Breast epithelium (tissue), 4 donors: ENCODE measurements around the gene BRD3. TPM values are rescaled to one million over a fixed set of nuclear protein-coding genes. Genes with fewer than 3 reads are reported as not detected.

Experiments
- DNase-seq, 2 donors: peaks; one replicate each; pipeline ENCODE4 v3.0.0-alpha.2; 2019; ENCODE audit warnings: low spot score in 2 of 2
- H3K27ac ChIP-seq, 2 donors: fragments of 200-600 bp; sonication (generic) in 1 of 2; one replicate each; pipeline ENCODE4 v1.5.1; 2016 to 2019; ENCODE audit warnings: mild to moderate bottlenecking in 1 of 2
- H3K27me3 ChIP-seq, 2 donors: fragments of 200-600 bp; sonication (generic) in 1 of 2; one replicate each; pipeline versions ENCODE4 v1.5.1 to v1.6.0; 2017 to 2019; ENCODE audit warnings: control low read depth in 1 of 2, mild to moderate bottlenecking in 1 of 2
- H3K36me3 ChIP-seq: fragments of 200-600 bp; one replicate; pipeline ENCODE4 v1.5.1; 2019
- H3K4me1 ChIP-seq, 2 donors: fragments of 200-600 bp; sonication (generic); one replicate each; pipeline ENCODE4 v1.5.1; 2016 to 2019; ENCODE audit warnings: control low read depth in 1 of 2
- H3K4me3 ChIP-seq, 3 donors: fragments of 200-600 bp; sonication (generic); 1 replicate in 2 of 3; 2 replicates in 1 of 3; pipeline ENCODE4 v1.5.1; 2016 to 2019; ENCODE audit warnings: mild to moderate bottlenecking in 3 of 3, moderate library complexity in 2 of 3
- H3K9me3 ChIP-seq, 2 donors: fragments of 200-600 bp; sonication (generic) in 1 of 2; one replicate each; pipeline ENCODE4 v1.5.1; 2016 to 2019; ENCODE audit warnings: control low read depth in 1 of 2
- POLR2A ChIP-seq: fragments of 450-650 bp; IDR thresholded peaks from one replicate; pipeline ENCODE4 v1.6.1; 2016; ENCODE audit warnings: antibody characterized with exemption, mild to moderate bottlenecking, moderate library complexity
- POLR2AphosphoS5 ChIP-seq, 3 donors: sonication (generic); formaldehyde crosslinking; IDR thresholded peaks; one replicate each; pipeline ENCODE4 v1.6.1; 2017; ENCODE audit warnings: antibody characterized with exemption in 3 of 3
- intact Hi-C: fragments of 100-400 bp; cut with DNase I; formaldehyde crosslinking; loops from one replicate; pipeline ENCODE4 v1.15.1; 2023; ENCODE audit warnings: low total_unique reads
- total RNA-seq, 3 donors: library from RNA; depleted of rRNA; stranded (reverse); fragments of >200 nt; gene quantifications; one replicate each; pipeline ENCODE4 v1.1.0, GENCODE V29; 2016
- TF ChIP-seq, protein P1 (sequence below), 3 donors: fragments of 450-650 bp; IDR thresholded peaks; one replicate each; pipeline ENCODE4 v1.5.1; 2016 to 2017; ENCODE audit warnings: antibody characterized with exemption in 3 of 3, mild to moderate bottlenecking in 3 of 3, moderate library complexity in 3 of 3

The BRD3 gene
- total RNA-seq, 3 donors from 2014 or later, result 21.6 to 26.2 (median 24.6) TPM

DNA sequence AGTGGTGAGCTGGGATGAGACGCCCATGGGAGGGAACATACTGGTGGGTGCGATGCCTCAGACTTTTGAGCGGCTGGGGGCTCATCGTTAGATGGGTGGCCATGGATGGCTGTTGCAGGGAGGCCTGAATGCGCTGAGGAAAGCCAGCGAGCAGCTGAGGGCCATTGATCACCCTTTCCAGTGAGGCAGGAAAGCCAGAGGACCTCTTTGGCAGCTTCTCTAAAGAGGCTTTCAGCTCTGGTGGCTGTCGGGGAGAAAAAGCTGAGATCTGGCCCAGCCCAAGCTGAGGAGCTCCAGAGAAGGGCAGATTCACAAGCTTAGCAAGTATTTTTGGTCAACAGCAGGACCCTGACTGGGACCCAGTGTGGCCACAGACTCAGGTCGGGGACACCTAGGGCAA lies 62.4 kb downstream of the BRD3 start:
- H3K27me3 ChIP-seq, result no peaks in the 10 kb centered on the region
- H3K4me1 ChIP-seq, result no peaks in the 10 kb centered on the region
- no peak overlapping the region for H3K27ac ChIP-seq
- intact Hi-C loops, result no loop called here
- TF ChIP-seq POLR2A (no peak), POLR2AphosphoS5 (IDR thresholded peaks at IDR 0.05) (no peak)
- TF ChIP-seq, protein P1, sequence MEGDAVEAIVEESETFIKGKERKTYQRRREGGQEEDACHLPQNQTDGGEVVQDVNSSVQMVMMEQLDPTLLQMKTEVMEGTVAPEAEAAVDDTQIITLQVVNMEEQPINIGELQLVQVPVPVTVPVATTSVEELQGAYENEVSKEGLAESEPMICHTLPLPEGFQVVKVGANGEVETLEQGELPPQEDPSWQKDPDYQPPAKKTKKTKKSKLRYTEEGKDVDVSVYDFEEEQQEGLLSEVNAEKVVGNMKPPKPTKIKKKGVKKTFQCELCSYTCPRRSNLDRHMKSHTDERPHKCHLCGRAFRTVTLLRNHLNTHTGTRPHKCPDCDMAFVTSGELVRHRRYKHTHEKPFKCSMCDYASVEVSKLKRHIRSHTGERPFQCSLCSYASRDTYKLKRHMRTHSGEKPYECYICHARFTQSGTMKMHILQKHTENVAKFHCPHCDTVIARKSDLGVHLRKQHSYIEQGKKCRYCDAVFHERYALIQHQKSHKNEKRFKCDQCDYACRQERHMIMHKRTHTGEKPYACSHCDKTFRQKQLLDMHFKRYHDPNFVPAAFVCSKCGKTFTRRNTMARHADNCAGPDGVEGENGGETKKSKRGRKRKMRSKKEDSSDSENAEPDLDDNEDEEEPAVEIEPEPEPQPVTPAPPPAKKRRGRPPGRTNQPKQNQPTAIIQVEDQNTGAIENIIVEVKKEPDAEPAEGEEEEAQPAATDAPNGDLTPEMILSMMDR (IDR thresholded peaks at IDR 0.05), result no peak
- H3K36me3 ChIP-seq, result no peaks in the 10 kb centered on the region
- DNase-seq, result no peak
- no peaks in the 10 kb centered on the region for H3K9me3 ChIP-seq
- no peak overlapping the region for H3K4me3 ChIP-seq

DNA sequence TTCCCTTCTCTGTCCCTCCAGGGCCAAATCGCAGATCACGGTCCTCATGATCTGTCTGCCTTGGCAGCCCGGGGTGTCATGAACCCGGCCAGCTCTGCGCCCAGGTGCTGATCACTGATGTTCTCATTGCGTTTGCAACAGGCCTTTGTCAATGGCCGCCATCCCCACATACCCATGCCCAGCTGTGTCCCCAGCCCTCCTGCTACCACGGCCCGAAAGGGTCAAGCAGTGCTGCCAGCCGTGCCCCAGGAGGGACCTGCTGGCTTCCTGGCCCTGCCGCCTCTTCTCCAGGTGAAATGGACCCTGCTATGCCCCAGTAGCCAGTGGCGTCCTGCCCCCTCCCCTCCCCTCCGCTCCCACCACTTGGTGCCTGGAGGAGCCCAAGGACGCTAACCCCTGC lies 62.9 kb downstream of the BRD3 start:
- no peak overlapping the region for H3K4me3 ChIP-seq
- no peaks in the 10 kb centered on the region for H3K36me3 ChIP-seq
- H3K9me3 ChIP-seq, result no peaks in the 10 kb centered on the region
- H3K4me1 ChIP-seq, result no peaks in the 10 kb centered on the region
- DNase-seq, result no peak
- no peak for TF ChIP-seq POLR2AphosphoS5 (IDR thresholded peaks at IDR 0.05)
- TF ChIP-seq, protein P1 (IDR thresholded peaks at IDR 0.05), result no peak
- no peak for TF ChIP-seq POLR2A
- intact Hi-C loops, result no loop called here
- no peaks in the 10 kb centered on the region for H3K27me3 ChIP-seq
- no peak overlapping the region for H3K27ac ChIP-seq

DNA sequence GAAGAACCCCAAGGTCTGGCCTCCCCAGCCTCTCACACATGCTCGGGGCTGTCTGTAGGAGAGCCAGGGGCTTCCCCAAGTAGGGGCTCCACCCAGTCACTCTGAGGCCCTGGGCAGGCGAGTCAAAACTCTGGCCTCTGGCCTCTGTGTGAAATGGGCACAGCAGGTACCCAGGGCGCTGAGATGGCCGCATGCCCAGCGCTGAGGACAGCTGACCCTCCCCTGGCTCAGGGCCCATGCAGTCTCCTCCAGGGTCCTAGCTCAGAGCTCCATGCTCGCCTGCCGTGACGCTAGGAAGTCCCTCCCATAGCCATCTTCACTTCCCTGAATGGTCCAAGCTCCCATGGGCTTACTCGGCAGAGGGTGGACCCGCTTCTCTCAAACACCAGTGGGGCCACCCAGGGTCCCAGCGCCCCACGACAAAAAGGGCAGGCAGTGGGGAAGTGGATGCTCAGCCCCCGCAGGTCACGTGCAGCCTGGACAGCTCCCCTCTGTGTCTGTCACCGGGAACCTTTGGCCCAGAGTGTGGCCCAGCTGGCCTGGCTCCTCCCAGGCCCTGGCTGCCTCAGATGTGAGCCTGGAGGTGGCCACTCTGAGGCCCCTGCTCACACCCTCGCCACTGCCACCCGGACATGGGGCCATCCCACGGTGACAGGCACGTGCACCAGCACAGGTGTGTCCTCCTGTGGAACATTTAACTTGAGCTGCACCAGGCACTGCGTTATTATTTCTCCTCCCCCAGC lies 63.5 kb downstream of the BRD3 start:
- no peaks in the 10 kb centered on the region for H3K4me1 ChIP-seq
- TF ChIP-seq, protein P1 (IDR thresholded peaks at IDR 0.05), result no peak
- TF ChIP-seq POLR2A (no peak), POLR2AphosphoS5 (IDR thresholded peaks at IDR 0.05) (no peak)
- DNase-seq, result no peak
- no peaks in the 10 kb centered on the region for H3K27me3 ChIP-seq
- no peaks in the 10 kb centered on the region for H3K36me3 ChIP-seq
- no peak overlapping the region for H3K4me3 ChIP-seq
- no peaks in the 10 kb centered on the region for H3K9me3 ChIP-seq
- H3K27ac ChIP-seq, result no peak overlapping the region
- intact Hi-C loops, result no loop called here

DNA sequence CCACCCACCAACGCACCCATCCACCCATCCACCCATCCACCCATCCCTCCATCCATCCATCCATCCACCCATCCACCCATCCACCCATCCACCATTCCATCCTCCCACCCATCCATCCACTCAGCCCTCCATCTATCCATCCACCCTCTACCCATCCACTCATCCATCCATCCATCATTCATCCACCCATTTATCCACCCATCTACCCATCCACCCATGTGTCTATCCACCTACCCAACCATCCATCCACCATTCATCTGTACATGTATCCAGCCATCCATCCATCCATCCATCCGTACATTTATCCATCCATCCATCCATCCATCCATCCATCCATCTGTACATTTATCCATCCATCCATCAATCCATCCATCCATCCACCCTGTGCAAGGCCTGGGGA lies 64.6 kb downstream of the BRD3 start:
- H3K4me3 ChIP-seq, result no peak overlapping the region
- no peaks in the 10 kb centered on the region for H3K4me1 ChIP-seq
- no peaks in the 10 kb centered on the region for H3K27me3 ChIP-seq
- no peaks in the 10 kb centered on the region for H3K36me3 ChIP-seq
- intact Hi-C loops, result loop anchor here (2.0 kb wide), 1 partner anchor 64 kb away; no protein-coding TSS in a partner anchor
- no peak overlapping the region for H3K27ac ChIP-seq
- no peaks in the 10 kb centered on the region for H3K9me3 ChIP-seq
- TF ChIP-seq POLR2AphosphoS5 (IDR thresholded peaks at IDR 0.05) (no peak), POLR2A (no peak)
- TF ChIP-seq, protein P1 (IDR thresholded peaks at IDR 0.05), result no peak
- no peak for DNase-seq

DNA sequence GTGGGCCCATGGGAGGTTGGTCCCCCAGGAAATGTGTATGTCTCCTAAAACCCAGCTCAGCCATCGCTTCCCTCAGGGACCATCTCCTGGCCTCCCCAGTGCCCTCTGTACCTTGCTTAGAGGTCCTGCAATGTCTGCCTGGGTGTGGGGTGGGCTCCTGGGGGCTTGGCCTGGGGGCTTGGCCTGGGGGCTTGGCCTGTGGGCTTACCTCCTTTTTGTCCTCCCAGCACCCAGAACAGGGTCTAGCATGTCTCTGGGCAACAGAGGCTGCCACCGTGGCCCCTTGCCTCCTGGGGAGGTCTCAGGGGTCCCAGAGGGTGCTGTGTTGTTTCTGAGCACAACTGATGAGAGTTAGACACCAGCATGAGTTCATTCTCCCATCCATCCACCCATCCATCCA lies 65.0 kb downstream of the BRD3 start:
- DNase-seq, result no peak
- no peak overlapping the region for H3K27ac ChIP-seq
- no peaks in the 10 kb centered on the region for H3K4me1 ChIP-seq
- intact Hi-C loops, result loop anchor here (2.0 kb wide), 1 partner anchor 64 kb away; no protein-coding TSS in a partner anchor
- TF ChIP-seq, protein P1 (IDR thresholded peaks at IDR 0.05), result no peak
- no peak for TF ChIP-seq POLR2AphosphoS5 (IDR thresholded peaks at IDR 0.05)
- no peak for TF ChIP-seq POLR2A
- H3K27me3 ChIP-seq, result no peaks in the 10 kb centered on the region
- H3K4me3 ChIP-seq, result no peak overlapping the region
- H3K36me3 ChIP-seq, result no peaks in the 10 kb centered on the region
- H3K9me3 ChIP-seq, result no peaks in the 10 kb centered on the region
